ENCODE data around the gene PRAC2.

Gene PRAC2

GRCh38 chr17:48718761-48719641 lies 4.0 kb upstream of the PRAC2 start:
- DNase-seq (ENCODE audit: low read depth, low spot score) = no peak
- H3K4me3 ChIP-seq (ENCODE audit: low read length) = no peak overlapping the region

GRCh38 chr17:48719642-48720265 lies 3.2 kb upstream of the PRAC2 start:
- no peak overlapping the region for H3K4me3 ChIP-seq (ENCODE audit: low read length)
- DNase-seq (ENCODE audit: low read depth, low spot score) = no peak

- DNase-seq (ENCODE audit: low read depth, low spot score) = no peak
- H3K4me3 ChIP-seq (ENCODE audit: low read length) = no peak overlapping the region
These were observed 2.5 kb upstream of the PRAC2 start for GRCh38 chr17:48720266-48721008.

GRCh38 chr17:48721009-48721402 lies 2.0 kb upstream of the PRAC2 start:
- DNase-seq (ENCODE audit: low read depth, low spot score) = no peak
- no peak overlapping the region for H3K4me3 ChIP-seq (ENCODE audit: low read length)

DNA sequence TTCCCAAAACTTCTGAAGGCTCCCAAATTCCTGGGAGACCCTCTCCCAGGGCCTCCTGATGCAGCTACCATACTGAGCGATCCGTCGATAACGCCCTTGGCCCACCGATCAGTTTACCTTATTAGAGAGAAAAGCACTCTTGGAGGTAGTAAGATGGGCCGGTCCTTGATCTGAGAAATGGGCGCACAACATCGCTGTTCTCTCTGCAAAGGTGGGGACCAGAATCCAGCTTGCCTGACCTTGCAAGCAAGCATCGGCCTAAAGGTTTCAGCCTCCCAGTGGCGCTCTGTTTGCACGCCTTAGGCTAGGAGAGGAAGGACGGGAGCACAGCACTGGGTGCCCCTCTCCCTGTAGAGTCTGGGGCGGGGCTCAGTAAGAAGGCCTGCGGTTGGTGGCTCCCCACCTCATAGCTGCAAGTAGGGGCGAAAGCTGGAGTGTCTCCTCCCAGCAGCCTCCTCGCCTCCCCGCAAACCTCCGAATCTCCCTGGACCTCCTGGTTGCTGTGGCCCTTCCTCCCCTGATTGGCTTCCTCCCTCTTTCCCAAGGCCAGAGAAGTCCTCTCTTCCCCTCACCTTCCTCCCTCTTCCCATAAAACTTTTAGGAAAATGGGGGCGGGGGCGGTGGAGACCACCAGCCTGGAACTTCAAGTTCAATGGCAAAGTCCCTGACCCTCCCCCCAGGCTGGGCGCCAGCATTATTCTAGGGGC lies 631 bp upstream of the PRAC2 start, which contains the start of gene PRAC1:
PRAC1 (minus strand) TSS at position 318 of the 707 bp plus-strand sequence; CDS start at position 192, 126 bp downstream.
- H3K4me3 ChIP-seq (ENCODE audit: low read length) = no peak within 1 kb of the TSS
- DNase-seq (ENCODE audit: low read depth, low spot score) = no peak

GRCh38 chr17:48723423-48724250 lies 652 bp downstream of the PRAC2 start:
- DNase-seq (ENCODE audit: low read depth, low spot score) = no peak
- H3K4me3 ChIP-seq (ENCODE audit: low read length) = no peak overlapping the region

DNA sequence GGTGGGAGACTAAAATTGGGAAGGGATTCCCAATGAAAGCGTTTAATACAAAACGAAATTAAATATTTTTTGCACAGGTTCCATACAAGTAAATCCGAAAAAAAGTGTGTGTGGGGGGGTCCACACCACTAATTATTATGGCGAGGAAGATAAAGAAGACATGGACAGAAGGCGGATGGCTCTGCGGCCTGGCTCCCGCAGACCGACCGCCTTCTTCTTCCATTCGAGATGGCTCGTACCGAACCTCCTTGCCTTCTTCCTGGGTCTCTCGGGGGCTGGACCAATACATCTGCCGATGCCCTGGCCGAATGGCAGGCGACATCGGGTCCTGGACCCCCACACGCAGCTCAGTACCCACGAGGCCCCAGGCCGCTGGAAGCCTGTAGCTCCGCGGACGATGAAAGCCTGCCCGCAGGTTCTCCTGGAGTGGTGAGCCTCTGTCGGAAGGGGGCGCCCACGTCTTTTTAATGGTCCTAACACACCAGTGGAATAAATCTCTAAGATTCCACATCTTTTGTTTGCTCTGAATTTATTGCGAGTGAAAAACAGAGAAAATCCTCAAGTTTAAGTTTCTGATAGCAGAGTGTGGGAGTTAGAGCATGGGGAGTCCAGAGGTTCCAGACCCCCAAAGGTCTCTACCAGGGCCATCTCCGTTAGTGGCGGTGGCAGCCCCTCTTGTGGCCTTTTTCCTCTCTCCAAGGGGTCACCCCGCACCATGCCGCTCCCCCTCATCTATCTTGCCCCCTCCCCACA lies 1.4 kb downstream of the PRAC2 start:
- H3K4me3 ChIP-seq (ENCODE audit: low read length) = no peak overlapping the region
- DNase-seq (ENCODE audit: low read depth, low spot score) = peak; percentile 32

- no peak for DNase-seq (ENCODE audit: low read depth, low spot score)
- H3K4me3 ChIP-seq (ENCODE audit: low read length) = no peak overlapping the region
These were observed 2.0 kb downstream of the PRAC2 start for GRCh38 chr17:48725004-48725287.

DNA sequence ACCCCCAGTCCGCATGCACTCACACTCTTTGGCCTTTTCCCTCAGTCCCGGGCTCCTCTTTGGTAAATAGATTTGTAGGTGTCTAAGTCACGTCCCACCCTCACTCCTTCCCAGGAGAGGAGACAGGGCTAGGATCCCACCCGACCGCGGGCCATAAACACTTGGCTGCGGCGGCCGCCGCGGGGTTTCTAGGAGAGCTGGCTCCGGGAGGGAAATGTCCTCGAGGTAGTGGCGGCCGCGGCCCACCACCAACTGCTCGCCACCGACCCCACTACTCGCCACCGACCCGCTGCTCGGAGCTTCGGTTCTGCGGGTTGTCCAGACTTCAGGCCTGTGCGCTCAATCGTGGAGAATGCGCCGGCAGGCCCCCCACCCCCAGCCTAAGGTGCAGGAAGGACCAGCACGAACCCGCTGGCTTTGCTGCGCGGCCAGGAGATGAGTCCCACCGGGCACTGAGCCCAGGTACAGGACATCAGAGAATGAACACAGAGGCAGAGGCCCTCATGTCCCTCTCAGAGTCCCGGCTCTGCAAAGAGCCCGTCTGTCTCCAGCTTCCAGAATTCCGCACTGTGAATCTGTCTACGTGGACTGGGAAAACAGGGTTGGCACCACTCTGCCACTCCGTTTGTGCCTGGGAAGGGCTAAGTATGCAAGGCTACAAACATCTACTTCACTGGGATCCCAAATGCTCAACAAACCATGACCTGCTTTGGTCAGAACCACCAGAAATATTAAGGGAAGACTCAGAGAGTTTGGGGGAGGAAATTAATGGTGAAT lies 2.5 kb downstream of the PRAC2 start:
- DNase-seq (ENCODE audit: low read depth, low spot score) = no peak
- no peak overlapping the region for H3K4me3 ChIP-seq (ENCODE audit: low read length)

GRCh38 chr17:48726114-48726915 lies 3.3 kb downstream of the PRAC2 start:
- H3K4me3 ChIP-seq (ENCODE audit: low read length) = no peak overlapping the region
- DNase-seq (ENCODE audit: low read depth, low spot score) = no peak

DNA sequence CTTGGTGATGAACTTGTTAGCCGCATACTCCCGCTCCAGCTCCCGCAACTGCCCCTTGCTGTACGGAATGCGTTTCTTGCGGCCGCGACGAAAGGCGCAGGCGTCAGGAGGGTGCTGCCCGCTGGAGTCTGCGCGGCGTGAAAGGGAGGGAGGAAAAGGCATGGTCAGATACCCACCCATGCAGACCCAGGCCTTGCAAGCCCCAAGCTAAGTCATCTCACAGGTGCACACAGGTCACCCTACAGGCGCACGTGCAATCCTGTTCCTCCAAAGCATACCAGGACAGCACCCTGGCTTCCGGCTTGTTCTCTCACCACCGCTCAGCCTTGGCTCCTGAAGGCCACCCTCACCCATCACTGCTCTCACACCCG lies 3.9 kb downstream of the PRAC2 start:
- DNase-seq (ENCODE audit: low read depth, low spot score) = no peak
- no peak overlapping the region for H3K4me3 ChIP-seq (ENCODE audit: low read length)

GRCh38 chr17:48727415-48728175 lies 4.6 kb downstream of the PRAC2 start:
- DNase-seq (ENCODE audit: low read depth, low spot score) = no peak
- H3K4me3 ChIP-seq (ENCODE audit: low read length) = peak overlapping the region; percentile 56; the same call in 1 of the 2 replicates

DNA sequence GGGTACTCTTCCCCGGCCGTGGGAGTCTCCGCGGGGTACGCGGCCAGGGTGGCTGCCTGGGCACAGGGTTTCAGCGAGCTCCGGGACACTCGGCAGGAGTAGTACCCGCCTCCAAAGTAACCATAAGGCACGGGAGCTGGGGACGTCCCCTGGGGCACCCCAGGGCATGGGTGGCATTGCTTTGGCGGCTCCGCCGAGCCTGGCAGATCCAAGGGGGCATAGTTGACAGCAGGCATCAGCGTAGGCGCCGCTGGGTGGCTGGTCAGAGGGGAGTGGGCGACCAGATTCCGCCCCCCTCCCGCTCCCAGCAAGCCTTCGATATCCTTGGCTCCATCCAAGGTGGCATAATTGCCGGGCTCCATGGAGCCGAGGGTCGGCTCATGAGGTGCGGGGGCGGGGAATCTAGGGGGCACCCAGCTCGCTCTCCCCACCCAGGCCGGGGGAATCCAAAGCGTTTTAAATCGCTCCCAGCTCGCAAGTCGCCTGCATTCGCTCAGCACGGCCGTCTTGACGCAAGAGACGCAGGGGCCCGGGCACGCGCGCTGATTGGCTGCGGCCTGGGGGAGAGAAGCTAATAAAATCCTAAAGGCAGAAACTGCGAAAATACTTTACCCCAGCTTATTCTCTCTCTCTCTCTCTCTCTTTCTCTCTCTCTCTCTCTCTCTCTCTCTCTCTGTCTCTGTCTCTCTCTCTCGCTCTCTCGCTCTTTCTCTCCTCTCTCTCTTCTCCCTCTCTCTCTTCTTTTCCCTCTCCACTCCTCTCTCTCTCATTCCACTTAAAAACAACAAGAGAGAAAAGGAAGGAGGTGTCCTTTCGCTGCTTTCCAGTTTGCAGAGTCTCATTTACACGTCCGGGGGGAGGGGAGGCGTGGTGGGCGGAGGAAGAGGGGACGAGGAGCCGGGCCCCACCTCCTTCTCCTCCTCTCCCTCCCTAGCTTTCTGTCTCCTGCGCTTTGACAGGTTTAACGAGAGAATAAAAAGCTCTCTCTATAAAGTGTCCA lies 5.5 kb downstream of the PRAC2 start, which contains the start of gene HOXB13:
HOXB13 (minus strand) TSS at position 519 of the 1,000 bp plus-strand sequence; CDS start at position 362, 157 bp downstream.
- peak within 1 kb of the TSS; percentile 56 for H3K4me3 ChIP-seq (ENCODE audit: low read length)
- peak; percentile 59 for DNase-seq (ENCODE audit: low read depth, low spot score)

Measured in Jurkat, Clone E6-1 (cell line).